GM12874 (cell line): ENCODE measurements around the gene VPS50.

ENCODE experiments used
- CTCF ChIP-seq: IDR thresholded peaks from 2 replicates; pipeline ENCODE4 v1.5.1; 2011; ENCODE audit warnings: low read depth, mild to moderate bottlenecking, control low read depth, low read length, moderate library complexity; ENCODE audit not compliant: insufficient read depth

The VPS50 gene

GRCh38 chr7:93364806-93365205, 132.6 kb downstream of the VPS50 start:
- no peak for TF ChIP-seq CTCF

GRCh38 chr7:93365341-93365740, 133.2 kb downstream of the VPS50 start:
- TF ChIP-seq CTCF = no peak

GRCh38 chr7:93366816-93367215, 134.7 kb downstream of the VPS50 start:
- TF ChIP-seq CTCF = no peak

GRCh38 chr7:93367254-93367653, 135.1 kb downstream of the VPS50 start:
- TF ChIP-seq CTCF = no peak

- no peak for TF ChIP-seq CTCF
These were observed 141.4 kb downstream of the VPS50 start for GRCh38 chr7:93373537-93373936.

- peak; percentile 70 for TF ChIP-seq CTCF
These were observed 142.3 kb downstream of the VPS50 start for GRCh38 chr7:93374345-93374940.

GRCh38 chr7:93375603-93376002, 143.4 kb downstream of the VPS50 start:
- TF ChIP-seq CTCF = no peak
